HepG2 (cell line): ENCODE results near the gene UCKL1. TPM values are rescaled to one million over a fixed set of nuclear protein-coding genes. Genes with fewer than 3 reads are reported as not detected.
A peak's percentile ranks its signal among the peaks of the same experiment; 100 is the strongest.

Experiments used
- HMGA1 ChIP-seq: sonication (generic); formaldehyde crosslinking; conservative IDR thresholded peaks from 2 replicates; pipeline ENCODE4 v1.4.0; 2020; ENCODE audit warnings: missing genetic modification reagents
- HOXA7 ChIP-seq: sonication (generic); formaldehyde crosslinking; IDR thresholded peaks from 2 replicates; pipeline ENCODE4 v1.8.1; 2022; ENCODE audit warnings: mild to moderate bottlenecking, missing genetic modification reagents, moderate library complexity
- IKZF4 ChIP-seq: sonication (generic); formaldehyde crosslinking; IDR thresholded peaks from 2 replicates; pipeline ENCODE4 v1.5.1; 2020; ENCODE audit warnings: borderline replicate concordance, mild to moderate bottlenecking, low read depth, missing genetic modification reagents; ENCODE audit errors: not compliant biosample characterization
- KMT2A ChIP-seq: sonication (generic); formaldehyde crosslinking; IDR thresholded peaks from 2 replicates; pipeline ENCODE4 v1.4.0; 2020; ENCODE audit warnings: missing genetic modification reagents
- PHF8 ChIP-seq: sonication (generic); formaldehyde crosslinking; IDR thresholded peaks from 2 replicates; pipeline ENCODE4 v1.5.0; 2020; ENCODE audit warnings: missing genetic modification reagents
- ZBTB10 ChIP-seq: sonication (generic); formaldehyde crosslinking; IDR thresholded peaks from 2 replicates; pipeline ENCODE4 v1.4.0; 2020; ENCODE audit warnings: missing genetic modification reagents, borderline replicate concordance
- ZBTB40 ChIP-seq, 2 experiments: fragments of 450-650 bp in 1 of 2; sonication (generic) in 1 of 2; formaldehyde crosslinking in 1 of 2; IDR thresholded peaks; 2 replicates each; pipeline versions ENCODE4 v1.6.1 to v1.8.0; 2016 to 2022; ENCODE audit warnings: antibody characterized with exemption in 1 of 2, mild to moderate bottlenecking in 1 of 2, missing genetic modification reagents in 1 of 2
- ZGPAT ChIP-seq: IDR thresholded peaks from 2 replicates; pipeline ENCODE4 v1.6.1; 2016; ENCODE audit warnings: mild to moderate bottlenecking
- ZNF598 ChIP-seq: sonication (generic); formaldehyde crosslinking; IDR thresholded peaks from 2 replicates; pipeline ENCODE4 v1.5.1; 2020; ENCODE audit warnings: mild to moderate bottlenecking, missing genetic modification reagents, borderline replicate concordance
- ZNF800 ChIP-seq: sonication (generic); formaldehyde crosslinking; IDR thresholded peaks from 2 replicates; pipeline ENCODE4 v1.4.0; 2020; ENCODE audit warnings: missing genetic modification reagents
- polyA plus RNA-seq, 8 experiments: library from polyadenylated mRNA; depleted of rRNA in 3 of 8; stranded (reverse) in 7 of 8; unstranded in 1 of 8; fragments of >200 nt; fragmentation: Illumina TruSeq in 4 of 8; extraction: Trizol in 4 of 8; gene quantifications; 2 replicates each; pipeline versions ENCODE4 v1.2.1 to v1.2.3, GENCODE V29; 2011 to 2016; ENCODE audit warnings: low read depth in 4 of 8, missing spikeins in 1 of 8, mixed read lengths in 1 of 8; ENCODE audit not compliant: insufficient read depth in 1 of 8
- total RNA-seq, 5 experiments: library from RNA; depleted of rRNA; stranded (reverse); fragments of >200 nt; fragmentation: Illumina TruSeq; extraction: Trizol; gene quantifications; 2 replicates each; pipeline ENCODE4 v1.2.3, GENCODE V29; 2016; ENCODE audit warnings: low read depth in 1 of 5

The UCKL1 gene
- total and polyA plus RNA-seq, 2 of the 13 experiments (the other 11 are each of a cell fraction or from before 2014, with no cell fraction given) = 50.2 to 126 TPM

GRCh38 chr20:63977739-63978276, 21.6 kb upstream of the UCKL1 start (continued):
- TF ChIP-seq ZNF598 (peak; percentile 93; the same call in 1 of the 2 replicates), KMT2A (CRISPR knock-in tag) (no peak), PHF8 (0 out of 2 replicates have a peak, but pooled peaks have one; percentile 19), ZBTB10 (CRISPR knock-in tag) (no peak; the same call in 1 of the 2 replicates), HOXA7 (CRISPR knock-in tag) (no peak), ZGPAT (CRISPR knock-in tag) (no peak), IKZF4 (CRISPR knock-in tag) (peak; percentile 64), ZNF800 (CRISPR knock-in tag) (no peak), HMGA1 (CRISPR knock-in tag) (no peak), ZBTB40 (IDR thresholded peaks at IDR 0.05) (no peak), ZBTB40 (CRISPR knock-in tag; IDR thresholded peaks at IDR 0.05) (no peak)
